Measurements from ENCODE around the gene SYNM.

DNA sequence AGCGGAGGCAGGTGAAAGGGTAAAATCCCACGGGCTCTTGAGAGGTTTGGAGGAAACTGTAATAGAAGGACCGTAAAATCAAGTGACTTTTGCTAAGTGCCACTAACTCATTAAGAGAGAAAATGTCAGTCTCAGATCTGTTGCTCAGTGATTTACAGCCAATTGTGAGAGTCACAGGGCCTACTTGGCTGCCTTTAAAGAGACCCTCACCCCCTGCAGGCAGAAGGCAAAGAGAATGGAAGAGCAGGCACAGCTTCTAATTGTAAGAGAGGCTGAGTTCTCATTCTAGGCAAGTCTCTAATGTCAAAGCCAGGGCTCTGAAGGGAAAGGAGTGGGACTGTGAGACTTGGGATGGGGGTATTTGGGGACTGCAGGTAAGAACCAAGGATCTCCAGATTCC lies 9.3 kb upstream of the SYNM start:
- TF ChIP-seq ZNF274 (IDR thresholded peaks at IDR 0.05; ENCODE audit: low read depth, low read length) (no peak), YY1 (IDR thresholded peaks at IDR 0.05; ENCODE audit: insufficient read depth, insufficient read length) (no peak), SUZ12 (IDR thresholded peaks at IDR 0.05; ENCODE audit: extremely low read depth, insufficient read depth, insufficient read length) (no peak)

All from NT2/D1 (cell line).